B cell (primary cell): ENCODE results near the gene TIMP2.

Experiments
- EZH2 ChIP-seq: IDR thresholded peaks from 2 replicates; pipeline ENCODE4 v1.6.1; 2012; ENCODE audit warnings: borderline replicate concordance, low read depth, mild to moderate bottlenecking, moderate library complexity, low read length; ENCODE audit not compliant: insufficient read depth, poor library complexity, severe bottlenecking
- TF ChIP-seq, protein P1 (sequence below): fragments of 200-600 bp; IDR thresholded peaks from one replicate; pipeline ENCODE4 v1.8.0; 2022; ENCODE audit warnings: antibody characterized with exemption, mild to moderate bottlenecking

DNA sequence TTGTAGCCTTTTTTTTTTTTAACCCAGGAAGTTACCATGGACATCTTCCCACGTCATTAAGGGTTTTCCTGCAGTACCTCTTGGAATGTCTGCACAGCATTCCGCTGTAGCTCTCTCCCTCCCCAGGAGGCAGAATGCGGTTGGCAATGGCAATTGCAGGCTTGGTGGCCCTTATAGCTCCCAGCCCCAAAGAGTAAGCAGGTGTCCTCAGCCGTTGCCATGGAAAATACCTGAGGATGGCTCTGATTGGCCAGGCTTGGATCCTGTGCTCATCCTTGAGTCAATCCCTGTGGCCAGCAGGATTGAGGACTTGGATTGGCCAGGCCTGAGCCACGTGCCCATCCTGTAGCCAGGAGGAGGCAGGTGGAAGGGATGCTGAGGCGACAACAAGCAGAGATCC is 15.5 kb upstream of the TIMP2 start:
- TF ChIP-seq, protein P1, sequence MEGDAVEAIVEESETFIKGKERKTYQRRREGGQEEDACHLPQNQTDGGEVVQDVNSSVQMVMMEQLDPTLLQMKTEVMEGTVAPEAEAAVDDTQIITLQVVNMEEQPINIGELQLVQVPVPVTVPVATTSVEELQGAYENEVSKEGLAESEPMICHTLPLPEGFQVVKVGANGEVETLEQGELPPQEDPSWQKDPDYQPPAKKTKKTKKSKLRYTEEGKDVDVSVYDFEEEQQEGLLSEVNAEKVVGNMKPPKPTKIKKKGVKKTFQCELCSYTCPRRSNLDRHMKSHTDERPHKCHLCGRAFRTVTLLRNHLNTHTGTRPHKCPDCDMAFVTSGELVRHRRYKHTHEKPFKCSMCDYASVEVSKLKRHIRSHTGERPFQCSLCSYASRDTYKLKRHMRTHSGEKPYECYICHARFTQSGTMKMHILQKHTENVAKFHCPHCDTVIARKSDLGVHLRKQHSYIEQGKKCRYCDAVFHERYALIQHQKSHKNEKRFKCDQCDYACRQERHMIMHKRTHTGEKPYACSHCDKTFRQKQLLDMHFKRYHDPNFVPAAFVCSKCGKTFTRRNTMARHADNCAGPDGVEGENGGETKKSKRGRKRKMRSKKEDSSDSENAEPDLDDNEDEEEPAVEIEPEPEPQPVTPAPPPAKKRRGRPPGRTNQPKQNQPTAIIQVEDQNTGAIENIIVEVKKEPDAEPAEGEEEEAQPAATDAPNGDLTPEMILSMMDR: no peak
- TF ChIP-seq EZH2: no peak
